ENCODE data around the gene DCBLD1. TPM values are rescaled to one million over a fixed set of nuclear protein-coding genes. Genes with fewer than 3 reads are reported as not detected.
A peak's percentile ranks its signal among the peaks of the same experiment; 100 is the strongest.

Gene DCBLD1
- total and polyA plus RNA-seq, 2 of the 4 experiments (the other 2 are of a cell fraction), result 21.1 to 27.8 TPM

GRCh38 chr6:117495425-117495824, 13.0 kb downstream of the DCBLD1 start:
- H2AK9ac ChIP-seq (replicated peaks; ENCODE audit: low read depth, low read length, poor library complexity), result no peak overlapping the region
- no peaks in the 10 kb centered on the region for H4K20me1 ChIP-seq (ENCODE audit: insufficient read depth, low read length)
- dilution Hi-C loops (cut with HindIII; ENCODE audit: low sequenced_read_pairs, unreplicated experiment), result no loop called here
- no peak for DNase-seq
- H2BK5ac ChIP-seq (ENCODE audit: low read depth, low read length, poor library complexity, severe bottlenecking), result peak overlapping the region; percentile 99
- peak overlapping the region; percentile 96 for H2AK5ac ChIP-seq (ENCODE audit: low read depth, low read length)
- POLR2A ChIA-PET (ENCODE audit: unreplicated experiment), result no interaction called here
- peaks cover 29% of the 10 kb centered on the region for H3K4me1 ChIP-seq (ENCODE audit: control insufficient read depth, insufficient read depth, low read length)
- H2AFZ ChIP-seq (replicated peaks; ENCODE audit: low read length, poor library complexity), result no peak overlapping the region
- H3K4me2 ChIP-seq (ENCODE audit: low read depth, low read length), result peak overlapping the region; percentile 39; the same call in 1 of the 2 replicates
- no peaks in the 10 kb centered on the region for H3K9me3 ChIP-seq (ENCODE audit: control insufficient read depth, insufficient read depth, low read length)
- no peak for ATAC-seq (ENCODE audit: low read depth)
- H4K91ac ChIP-seq (ENCODE audit: insufficient read depth, low read depth, low read length), result peak overlapping the region; percentile 81
- H3K27me3 ChIP-seq (ENCODE audit: control insufficient read depth, insufficient read depth, low read length), result no peaks in the 10 kb centered on the region
- H2BK15ac ChIP-seq (ENCODE audit: low read depth, low read length), result peak overlapping the region; percentile 97
- H3K18ac ChIP-seq (ENCODE audit: low read depth, low read length), result peak overlapping the region; percentile 86
- peak overlapping the region; percentile 43; the same call in 1 of the 2 replicates for H3K56ac ChIP-seq (ENCODE audit: extremely low read depth, insufficient read depth, low read length)
- H3K9me1 ChIP-seq (ENCODE audit: insufficient read depth, low read length), result peaks cover 5% of the 10 kb centered on the region
- H2BK120ac ChIP-seq (ENCODE audit: low read depth, low read length), result peak overlapping the region; percentile 78
- H3K14ac ChIP-seq (replicated peaks; ENCODE audit: low read depth, low read length), result peak overlapping the region; percentile 93
- CTCF ChIA-PET, result interaction anchor here (1.0 kb wide), 1 partner anchor 45 kb away, joined by 4 read pairs; no protein-coding TSS in a partner anchor
- TF ChIP-seq ELK1 (IDR thresholded peaks at IDR 0.05; ENCODE audit: borderline replicate concordance, low read depth, low read length) (no peak), MXI1 (IDR thresholded peaks at IDR 0.05; ENCODE audit: borderline replicate concordance, low read depth, low read length) (no peak), MAFK (IDR thresholded peaks at IDR 0.05; ENCODE audit: low read depth, low read length) (no peak), SMC3 (IDR thresholded peaks at IDR 0.05; ENCODE audit: low read depth, low read length) (no peak), RFX5 (IDR thresholded peaks at IDR 0.05; ENCODE audit: low read depth, low read length) (no peak), RCOR1 (IDR thresholded peaks at IDR 0.05; ENCODE audit: insufficient replicate concordance, low read length) (no peak), MAZ (IDR thresholded peaks at IDR 0.05; ENCODE audit: borderline replicate concordance, low read depth, low read length) (no peak), CEBPB (IDR thresholded peaks at IDR 0.05; ENCODE audit: low read depth, low read length) (no peak), CTCF (conservative IDR thresholded peaks at IDR 0.05; ENCODE audit: low read depth, low read length) (no peak), FOS (IDR thresholded peaks at IDR 0.05; ENCODE audit: low read depth, low read length) (no peak), POLR2A (IDR thresholded peaks at IDR 0.05; ENCODE audit: low read depth, low read length) (no peak), RAD21 (IDR thresholded peaks at IDR 0.05; ENCODE audit: low read length) (no peak), NFE2L2 (IDR thresholded peaks at IDR 0.05; ENCODE audit: low read depth, low read length) (no peak), USF2 (IDR thresholded peaks at IDR 0.05; ENCODE audit: low read depth, low read length) (no peak), BHLHE40 (IDR thresholded peaks at IDR 0.05; ENCODE audit: low read depth, low read length) (no peak), CHD1 (IDR thresholded peaks at IDR 0.05; ENCODE audit: low read depth, low read length) (no peak)
- 0 out of 2 replicates have a peak, but pooled peaks cover 2% of the 10 kb centered on the region for H3K36me3 ChIP-seq (ENCODE audit: control insufficient read depth, insufficient read depth, low read length)
- peak overlapping the region; percentile 88 for H3K27ac ChIP-seq (ENCODE audit: insufficient read depth, low read length)
- peak overlapping the region; percentile 91 for H3K4ac ChIP-seq (ENCODE audit: low read depth, low read length)
- no peak overlapping the region for H4K5ac ChIP-seq (ENCODE audit: low read depth, low read length)
- no TSS peak for BruUV-seq (replicated peaks)
- H4K8ac ChIP-seq (ENCODE audit: low read depth in 2 of 2, low read length in 2 of 2), result peak overlapping the region; percentile 74 to 85; a peak in 3 of 4 replicates
- H3K23ac ChIP-seq (ENCODE audit: low read depth, low read length), result peak overlapping the region; percentile 93; the same call in 1 of the 2 replicates
- H3K79me1 ChIP-seq (ENCODE audit: low read depth in 1 of 2, low read length in 2 of 2), result peaks cover 13 to 52% of the 10 kb centered on the region in 2 experiments
- intact Hi-C loops (cut with micrococcal nuclease), result no loop called here
- no peak overlapping the region for H3K4me3 ChIP-seq (ENCODE audit: insufficient read depth, low read depth, low read length)
- H2BK20ac ChIP-seq (ENCODE audit: low read depth, low read length), result peak overlapping the region; percentile 63; the same call in 1 of the 2 replicates
- in situ Hi-C loops (cut with MboI; ENCODE audit: low sequenced_read_pairs), result no loop called here
- no peak overlapping the region for H3K9ac ChIP-seq (ENCODE audit: low read depth, low read length)
